Liver (tissue), 9 donors: ENCODE measurements around the gene WSCD2. TPM values are rescaled to one million over a fixed set of nuclear protein-coding genes. Genes with fewer than 3 reads are reported as not detected.

Experiments used
- DNase-seq: peaks from one replicate; pipeline ENCODE4 v3.0.0-alpha.2; 2017; ENCODE audit warnings: low spot score
- H3K27ac ChIP-seq, 2 donors: one replicate each; pipeline ENCODE4 v1.7.0; 2013; ENCODE audit warnings: inconsistent platforms in 2 of 2, low read length in 2 of 2, control low read depth in 1 of 2, low read depth in 1 of 2, mild to moderate bottlenecking in 1 of 2
- H3K27me3 ChIP-seq, 4 donors: one replicate each; pipeline versions ENCODE4 v1.6.1 to v1.7.0; 2013; ENCODE audit warnings: low read length in 3 of 4, inconsistent platforms in 1 of 4, mild to moderate bottlenecking in 1 of 4, moderate library complexity in 1 of 4; ENCODE audit not compliant: control insufficient read depth in 4 of 4, insufficient read depth in 4 of 4
- H3K36me3 ChIP-seq, 4 donors: one replicate each; pipeline versions ENCODE4 v1.6.1 to v1.7.0; 2013; ENCODE audit warnings: low read length in 3 of 4, mild to moderate bottlenecking in 3 of 4, low read depth in 1 of 4, moderate library complexity in 1 of 4; ENCODE audit not compliant: control insufficient read depth in 4 of 4, insufficient read depth in 3 of 4
- H3K4me1 ChIP-seq, 4 donors: one replicate each; pipeline versions ENCODE4 v1.6.1 to v1.7.0; 2013; ENCODE audit warnings: low read length in 3 of 4, mild to moderate bottlenecking in 3 of 4, moderate library complexity in 1 of 4; ENCODE audit not compliant: control insufficient read depth in 4 of 4, insufficient read depth in 4 of 4
- H3K4me3 ChIP-seq, 3 donors: one replicate each; pipeline versions ENCODE4 v1.6.1 to v1.7.0; 2013; ENCODE audit warnings: low read length in 3 of 3, control low read depth in 1 of 3, low read depth in 1 of 3, mild to moderate bottlenecking in 1 of 3
- H3K9ac ChIP-seq, 2 donors: one replicate each; pipeline ENCODE4 v1.7.0; 2013; ENCODE audit warnings: low read length in 2 of 2, mild to moderate bottlenecking in 2 of 2, moderate library complexity in 2 of 2, control low read depth in 1 of 2, low read depth in 1 of 2
- H3K9me3 ChIP-seq, 4 donors: one replicate each; pipeline versions ENCODE4 v1.6.1 to v1.7.0; 2013; ENCODE audit warnings: low read length in 3 of 4; ENCODE audit not compliant: control insufficient read depth in 4 of 4
- EGR1 ChIP-seq, 2 donors: IDR thresholded peaks; 2 replicates each; pipeline ENCODE4 v1.6.1; 2016 to 2018; ENCODE audit warnings: antibody characterized with exemption in 2 of 2, low read depth in 2 of 2
- FOXA1 ChIP-seq: IDR thresholded peaks from 2 replicates; pipeline ENCODE4 v1.6.1; 2016; ENCODE audit warnings: antibody characterized with exemption
- FOXA2 ChIP-seq: IDR thresholded peaks from 2 replicates; pipeline ENCODE4 v1.6.1; 2016; ENCODE audit warnings: antibody characterized with exemption
- GABPA ChIP-seq, 2 donors: IDR thresholded peaks in 1 of 2; conservative IDR thresholded peaks in 1 of 2; 2 replicates each; pipeline ENCODE4 v1.6.1; 2016; ENCODE audit warnings: antibody characterized with exemption in 2 of 2, mild to moderate bottlenecking in 1 of 2, moderate library complexity in 1 of 2
- HNF4A ChIP-seq, 2 donors: conservative IDR thresholded peaks; 2 replicates each; pipeline ENCODE4 v1.6.1; 2016; ENCODE audit warnings: antibody characterized with exemption in 2 of 2, mild to moderate bottlenecking in 2 of 2
- HNF4G ChIP-seq: IDR thresholded peaks from 2 replicates; pipeline ENCODE4 v1.6.1; 2016; ENCODE audit warnings: antibody characterized with exemption
- JUND ChIP-seq, 2 donors: IDR thresholded peaks; 2 replicates each; pipeline ENCODE4 v1.6.1; 2016; ENCODE audit warnings: antibody characterized with exemption in 2 of 2
- NR2F2 ChIP-seq: IDR thresholded peaks from 2 replicates; pipeline ENCODE4 v1.6.1; 2016; ENCODE audit warnings: antibody characterized with exemption
- RAD21 ChIP-seq, 2 donors: IDR thresholded peaks; 2 replicates each; pipeline ENCODE4 v1.6.1; 2016; ENCODE audit warnings: antibody characterized with exemption in 2 of 2, mild to moderate bottlenecking in 2 of 2
- REST ChIP-seq: IDR thresholded peaks from 2 replicates; pipeline ENCODE4 v1.6.1; 2016; ENCODE audit warnings: antibody characterized with exemption, mild to moderate bottlenecking
- RXRA ChIP-seq, 2 donors: IDR thresholded peaks; 2 replicates each; pipeline ENCODE4 v1.6.1; 2017 to 2018; ENCODE audit warnings: antibody characterized with exemption in 2 of 2, mild to moderate bottlenecking in 1 of 2
- SP1 ChIP-seq: IDR thresholded peaks from 2 replicates; pipeline ENCODE4 v1.6.1; 2018; ENCODE audit warnings: antibody characterized with exemption, mild to moderate bottlenecking
- TAF1 ChIP-seq: conservative IDR thresholded peaks from 2 replicates; pipeline ENCODE4 v1.6.1; 2016; ENCODE audit warnings: antibody characterized with exemption, mild to moderate bottlenecking
- YY1 ChIP-seq: IDR thresholded peaks from 2 replicates; pipeline ENCODE4 v1.6.1; 2016; ENCODE audit warnings: antibody characterized with exemption, mild to moderate bottlenecking
- WGBS: extraction: QIAGEN DNeasy Blood & Tissue Kit; methylation state at CpG from one replicate; pipeline ENCODE4 v1.1.7; 2013; 5-methylcytosine and 5-hydroxymethylcytosine counted together
- polyA plus RNA-seq, 2 donors: library from polyadenylated mRNA; stranded (reverse) in 1 of 2; unstranded in 1 of 2; fragments of 200-250 nt in 1 of 2; fragments of >200 nt in 1 of 2; fragmentation: Nextera tagmentation in 1 of 2; extraction: Ambion mirVana in 1 of 2; gene quantifications; one replicate each; pipeline versions ENCODE4 v1.2.1 to v1.2.3, GENCODE V29; 2013 to 2015
- total RNA-seq, 2 donors: library from RNA; depleted of rRNA; stranded (reverse); fragments of >200 nt; gene quantifications; one replicate each; pipeline ENCODE4 v1.2.3, GENCODE V29; 2014
- TF ChIP-seq, protein P1 (sequence below): IDR thresholded peaks from 2 replicates; pipeline ENCODE4 v1.6.1; 2016; ENCODE audit warnings: antibody characterized with exemption
- TF ChIP-seq, protein P2 (sequence below): fragments of 150-350 bp; IDR thresholded peaks from 2 replicates; pipeline ENCODE4 v1.5.1; 2017; ENCODE audit warnings: improper control_type of control experiment, low read depth, low read length; ENCODE audit not compliant: missing input control
- TF ChIP-seq, protein P3 (sequence below): IDR thresholded peaks from 2 replicates; pipeline ENCODE4 v1.6.1; 2016; ENCODE audit warnings: antibody characterized with exemption
- TF ChIP-seq, protein P4 (sequence below): IDR thresholded peaks from 2 replicates; pipeline ENCODE4 v1.6.1; 2016; ENCODE audit warnings: antibody characterized with exemption
- donor health status: healthy.
- donor health status: healthy.
- donor health status: healthy.
- donor health status: healthy.
- donor health status: healthy.

The WSCD2 gene
- total and polyA plus RNA-seq, 4 donors, result under 0.01 to 0.09 (median 0.05) TPM; not detected in 1

DNA sequence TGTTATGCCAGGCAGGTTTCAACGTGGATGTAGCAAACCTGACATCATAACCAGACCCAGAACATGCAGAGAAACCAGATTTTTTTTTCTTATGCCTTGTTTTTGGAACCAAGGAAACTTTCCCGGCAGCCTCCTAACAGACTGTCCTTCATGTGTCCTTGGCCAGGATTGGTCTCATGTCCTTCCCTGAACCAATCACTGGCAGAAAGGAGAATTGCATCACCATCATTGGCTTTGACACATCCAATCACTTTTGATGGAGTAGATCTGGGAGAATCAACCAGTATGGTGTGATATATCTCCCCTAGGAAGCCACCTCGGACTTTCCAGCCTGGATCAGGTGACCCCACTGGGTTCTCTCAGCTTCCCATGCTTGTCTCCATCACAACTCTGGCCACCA is 25.6 kb upstream of the WSCD2 start (continued):
- TF ChIP-seq, protein P1, sequence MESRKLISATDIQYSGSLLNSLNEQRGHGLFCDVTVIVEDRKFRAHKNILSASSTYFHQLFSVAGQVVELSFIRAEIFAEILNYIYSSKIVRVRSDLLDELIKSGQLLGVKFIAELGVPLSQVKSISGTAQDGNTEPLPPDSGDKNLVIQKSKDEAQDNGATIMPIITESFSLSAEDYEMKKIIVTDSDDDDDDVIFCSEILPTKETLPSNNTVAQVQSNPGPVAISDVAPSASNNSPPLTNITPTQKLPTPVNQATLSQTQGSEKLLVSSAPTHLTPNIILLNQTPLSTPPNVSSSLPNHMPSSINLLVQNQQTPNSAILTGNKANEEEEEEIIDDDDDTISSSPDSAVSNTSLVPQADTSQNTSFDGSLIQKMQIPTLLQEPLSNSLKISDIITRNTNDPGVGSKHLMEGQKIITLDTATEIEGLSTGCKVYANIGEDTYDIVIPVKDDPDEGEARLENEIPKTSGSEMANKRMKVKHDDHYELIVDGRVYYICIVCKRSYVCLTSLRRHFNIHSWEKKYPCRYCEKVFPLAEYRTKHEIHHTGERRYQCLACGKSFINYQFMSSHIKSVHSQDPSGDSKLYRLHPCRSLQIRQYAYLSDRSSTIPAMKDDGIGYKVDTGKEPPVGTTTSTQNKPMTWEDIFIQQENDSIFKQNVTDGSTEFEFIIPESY, result no peak

DNA sequence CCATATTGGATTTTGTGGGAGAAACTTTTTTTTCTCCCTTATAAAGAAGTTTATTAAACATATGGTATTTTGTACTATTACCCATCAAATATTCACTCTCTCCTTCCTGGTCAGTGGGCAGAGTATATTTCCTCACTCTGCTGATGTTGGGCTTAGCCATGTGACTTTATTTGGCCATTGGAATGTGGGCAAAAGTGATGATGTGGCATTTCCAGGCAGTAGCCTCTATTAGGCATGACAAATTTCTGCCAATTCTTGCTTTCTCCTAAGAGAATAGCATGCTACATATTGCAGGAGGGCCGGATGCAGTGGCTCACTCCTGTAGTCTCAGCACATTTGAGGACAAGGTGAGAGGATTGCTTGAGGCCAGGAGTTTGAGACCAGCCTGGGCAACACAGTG is 24.4 kb upstream of the WSCD2 start:
- H3K9ac ChIP-seq, result no peak overlapping the region
- 62% methylated on average over 1 of the region's 1 CpG for WGBS
- H3K27me3 ChIP-seq, result no peaks in the 10 kb centered on the region
- no peak overlapping the region for H3K4me3 ChIP-seq
- DNase-seq, result no peak
- H3K9me3 ChIP-seq, result peaks cover 0 to 2% (median 0%) of the 10 kb centered on the region in 4 donors
- no peaks in the 10 kb centered on the region for H3K36me3 ChIP-seq
- H3K27ac ChIP-seq, result no peak overlapping the region
- no peaks in the 10 kb centered on the region for H3K4me1 ChIP-seq
- no peak for TF ChIP-seq GABPA (IDR thresholded peaks at IDR 0.05 in 1 of 2, conservative IDR thresholded peaks at IDR 0.05 in 1 of 2)
- TF ChIP-seq, protein P1, result no peak
- TF ChIP-seq, protein P2, sequence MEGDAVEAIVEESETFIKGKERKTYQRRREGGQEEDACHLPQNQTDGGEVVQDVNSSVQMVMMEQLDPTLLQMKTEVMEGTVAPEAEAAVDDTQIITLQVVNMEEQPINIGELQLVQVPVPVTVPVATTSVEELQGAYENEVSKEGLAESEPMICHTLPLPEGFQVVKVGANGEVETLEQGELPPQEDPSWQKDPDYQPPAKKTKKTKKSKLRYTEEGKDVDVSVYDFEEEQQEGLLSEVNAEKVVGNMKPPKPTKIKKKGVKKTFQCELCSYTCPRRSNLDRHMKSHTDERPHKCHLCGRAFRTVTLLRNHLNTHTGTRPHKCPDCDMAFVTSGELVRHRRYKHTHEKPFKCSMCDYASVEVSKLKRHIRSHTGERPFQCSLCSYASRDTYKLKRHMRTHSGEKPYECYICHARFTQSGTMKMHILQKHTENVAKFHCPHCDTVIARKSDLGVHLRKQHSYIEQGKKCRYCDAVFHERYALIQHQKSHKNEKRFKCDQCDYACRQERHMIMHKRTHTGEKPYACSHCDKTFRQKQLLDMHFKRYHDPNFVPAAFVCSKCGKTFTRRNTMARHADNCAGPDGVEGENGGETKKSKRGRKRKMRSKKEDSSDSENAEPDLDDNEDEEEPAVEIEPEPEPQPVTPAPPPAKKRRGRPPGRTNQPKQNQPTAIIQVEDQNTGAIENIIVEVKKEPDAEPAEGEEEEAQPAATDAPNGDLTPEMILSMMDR, result no peak
- TF ChIP-seq FOXA2, result no peak
- no peak for TF ChIP-seq EGR1 (IDR thresholded peaks at IDR 0.05; ENCODE audit: low read depth in 2 of 2)
- TF ChIP-seq HNF4G, result no peak
- TF ChIP-seq FOXA1, result no peak
- TF ChIP-seq HNF4A (conservative IDR thresholded peaks at IDR 0.05), result no peak
- no peak for TF ChIP-seq JUND (IDR thresholded peaks at IDR 0.05)
- TF ChIP-seq TAF1, result no peak
- no peak for TF ChIP-seq NR2F2
- TF ChIP-seq, protein P3, sequence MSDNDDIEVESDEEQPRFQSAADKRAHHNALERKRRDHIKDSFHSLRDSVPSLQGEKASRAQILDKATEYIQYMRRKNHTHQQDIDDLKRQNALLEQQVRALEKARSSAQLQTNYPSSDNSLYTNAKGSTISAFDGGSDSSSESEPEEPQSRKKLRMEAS, result no peak
- no peak for TF ChIP-seq SP1
- TF ChIP-seq YY1, result no peak
- TF ChIP-seq, protein P4, sequence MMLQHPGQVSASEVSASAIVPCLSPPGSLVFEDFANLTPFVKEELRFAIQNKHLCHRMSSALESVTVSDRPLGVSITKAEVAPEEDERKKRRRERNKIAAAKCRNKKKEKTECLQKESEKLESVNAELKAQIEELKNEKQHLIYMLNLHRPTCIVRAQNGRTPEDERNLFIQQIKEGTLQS, result no peak
- TF ChIP-seq REST, result no peak
- TF ChIP-seq RAD21 (IDR thresholded peaks at IDR 0.05), result no peak
- TF ChIP-seq RXRA (IDR thresholded peaks at IDR 0.05), result no peak
